22Rv1 (cell line): ENCODE measurements around the gene TBC1D1.

Source experiments
- H3K27ac ChIP-seq: fragments of 450-650 bp; 2 replicates; pipeline ENCODE4 v1.5.1; 2017
- CTCF ChIP-seq: fragments of 450-650 bp; IDR thresholded peaks from 2 replicates; pipeline ENCODE4 v1.5.1; 2017; ENCODE audit warnings: mild to moderate bottlenecking
- ZFX ChIP-seq: fragments of 450-650 bp; IDR thresholded peaks from 2 replicates; pipeline ENCODE4 v1.6.1; 2017; ENCODE audit warnings: antibody characterized with exemption, borderline replicate concordance

Gene TBC1D1

DNA sequence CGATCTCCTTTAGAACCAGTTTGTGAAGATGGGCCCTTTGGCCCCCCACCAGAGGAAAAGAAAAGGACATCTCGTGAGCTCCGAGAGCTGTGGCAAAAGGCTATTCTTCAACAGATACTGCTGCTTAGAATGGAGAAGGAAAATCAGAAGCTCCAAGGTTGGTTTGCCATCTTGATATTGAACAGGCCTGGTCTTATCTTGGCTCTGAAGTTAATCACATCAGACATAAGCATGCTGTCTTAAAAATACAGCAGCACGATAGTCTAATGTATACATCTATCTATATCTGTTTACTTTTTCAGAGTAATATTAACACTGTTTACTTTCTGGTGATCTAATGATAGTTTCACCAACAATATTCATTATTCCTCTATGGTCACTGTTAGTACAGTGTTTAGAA, 199.1 kb downstream of the TBC1D1 start:
- TF ChIP-seq ZFX: no peak
- no peak for TF ChIP-seq CTCF
- no peak overlapping the region for H3K27ac ChIP-seq

DNA sequence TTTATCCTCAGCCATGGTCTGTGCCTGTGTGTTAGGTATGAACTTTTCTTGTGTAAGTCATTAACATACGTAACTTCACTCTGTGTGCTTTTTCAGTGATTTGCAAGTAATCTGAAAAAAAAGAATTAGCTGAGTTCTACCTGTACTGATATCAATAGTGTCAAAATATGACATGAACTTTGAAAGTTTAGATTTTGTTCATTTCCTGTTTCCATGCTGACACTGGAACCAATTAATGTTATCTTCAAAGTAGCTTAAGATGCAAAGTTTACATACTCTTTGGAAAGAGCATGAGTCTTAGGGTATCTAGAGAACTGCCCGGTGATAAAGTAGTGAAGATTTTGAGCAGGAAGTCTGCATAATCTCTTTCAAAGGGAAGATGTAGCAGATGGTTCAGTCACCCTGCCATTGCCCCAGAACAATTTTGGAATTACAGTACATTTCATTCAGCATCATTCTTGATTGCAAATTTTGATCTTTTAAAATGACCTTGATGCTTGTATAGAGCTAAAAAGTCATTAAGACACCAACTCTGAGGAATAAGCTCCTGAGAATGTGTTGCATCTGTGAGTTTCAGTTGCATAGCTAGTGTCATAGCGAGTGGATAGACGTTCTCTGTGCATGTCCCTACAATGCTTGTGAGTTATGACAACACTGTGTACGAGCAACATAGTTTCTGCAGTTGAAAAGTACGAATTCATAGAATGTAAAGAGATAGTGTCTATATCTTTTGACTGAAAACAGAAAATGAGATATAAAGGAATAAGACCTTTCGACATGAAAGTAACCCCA, 199.8 kb downstream of the TBC1D1 start:
- no peak overlapping the region for H3K27ac ChIP-seq
- TF ChIP-seq ZFX (no peak), CTCF (no peak)

DNA sequence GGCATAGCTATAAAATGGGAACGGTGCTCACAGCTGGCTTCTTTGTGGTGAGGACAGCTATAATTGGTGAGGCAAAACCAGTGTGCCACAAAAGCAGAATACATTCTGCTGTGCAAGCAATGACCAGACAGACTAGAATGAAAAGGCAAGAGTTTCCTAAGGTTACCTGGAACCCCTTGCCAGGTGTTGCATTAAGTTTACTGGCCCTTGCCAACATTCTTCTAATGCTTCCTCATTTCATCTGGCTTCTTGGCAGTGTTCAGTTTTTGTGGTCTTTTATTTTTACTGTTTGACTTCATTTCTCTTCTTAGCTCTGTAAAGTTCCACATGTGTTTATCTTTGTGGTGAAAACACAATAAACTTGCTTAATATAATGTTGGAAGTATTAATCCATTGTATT, 200.8 kb downstream of the TBC1D1 start:
- TF ChIP-seq ZFX (no peak), CTCF (no peak)
- no peak overlapping the region for H3K27ac ChIP-seq

DNA sequence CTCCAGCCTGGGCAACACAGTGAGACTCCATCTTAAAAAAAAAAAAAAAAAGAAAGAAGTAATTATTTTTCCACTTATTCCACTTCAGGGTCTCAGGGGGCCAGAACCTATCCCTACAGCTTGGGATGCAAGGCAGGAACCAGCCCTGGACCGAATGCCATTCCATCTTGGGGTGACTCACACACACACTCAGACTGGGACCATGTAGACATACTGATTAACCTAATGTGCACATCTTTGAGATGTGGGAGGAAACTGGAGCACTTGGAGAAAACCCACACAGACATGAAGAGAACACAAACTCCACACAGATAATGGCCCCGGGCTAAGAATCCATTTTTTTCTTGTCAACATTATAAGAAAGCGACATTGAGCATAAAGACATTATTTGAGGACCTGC, 201.8 kb downstream of the TBC1D1 start:
- TF ChIP-seq ZFX: no peak
- TF ChIP-seq CTCF: no peak
- no peak overlapping the region for H3K27ac ChIP-seq

GRCh38 chr4:38094419-38094818, 203.5 kb downstream of the TBC1D1 start:
- no peak overlapping the region for H3K27ac ChIP-seq
- TF ChIP-seq ZFX (no peak), CTCF (no peak)

- no peak overlapping the region for H3K27ac ChIP-seq
- no peak for TF ChIP-seq CTCF
- TF ChIP-seq ZFX: no peak
Observed at GRCh38 chr4:38095691-38096090, 204.8 kb downstream of the TBC1D1 start.

DNA sequence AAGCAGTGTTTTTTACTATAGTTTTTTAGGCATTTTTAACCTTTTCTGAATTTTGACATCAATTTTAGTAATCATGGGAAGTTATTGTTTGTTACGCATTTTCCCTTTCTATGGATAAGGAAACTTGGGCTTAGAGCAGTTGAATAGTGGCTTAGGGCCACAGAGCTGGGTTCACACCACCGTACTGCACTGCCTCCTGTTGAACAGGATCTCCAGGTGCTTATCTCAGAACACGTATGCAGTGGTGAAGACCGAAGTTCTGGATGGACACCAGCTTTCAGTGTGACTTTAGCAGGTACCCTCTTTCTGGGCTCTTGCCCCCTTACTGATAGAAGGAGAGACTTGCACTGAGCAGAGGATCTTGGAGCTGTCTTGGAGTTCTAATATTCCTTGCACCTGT, 206.9 kb downstream of the TBC1D1 start:
- TF ChIP-seq CTCF (no peak), ZFX (no peak)
- no peak overlapping the region for H3K27ac ChIP-seq
